ENCODE results near the gene PA2G4. TPM values are rescaled to one million over a fixed set of nuclear protein-coding genes. Genes with fewer than 3 reads are reported as not detected.

The PA2G4 gene
- total and polyA plus RNA-seq, 2 donors (not counting 3 experiments of a cell fraction or from before 2014, with no cell fraction given): 121 to 188 TPM

- Histone ChIP-seq H3K27me3 (ENCODE audit: control insufficient read depth in 2 of 2, insufficient read depth in 2 of 2, low read length in 2 of 2) (no peaks in the 10 kb centered on the region), H3K4me1 (ENCODE audit: control insufficient read depth, extremely low read depth, insufficient read depth, low read length) (peaks cover 22% of the 10 kb centered on the region), H3K4me2 (ENCODE audit: insufficient read depth, low read length) (peak overlapping the region; percentile 96), H4K20me1 (replicated peaks; ENCODE audit: control insufficient read depth, extremely low read depth, insufficient read depth, low read length) (no peaks in the 10 kb centered on the region), H3K9me3 (replicated peaks; ENCODE audit: control insufficient read depth, insufficient read depth, low read length) (no peaks in the 10 kb centered on the region), H3K79me2 (ENCODE audit: control insufficient read depth, insufficient read depth, low read length) (peaks cover 33% of the 10 kb centered on the region), H3K4me3 (replicated peaks in 1 of 3; ENCODE audit: insufficient read depth in 1 of 3, low read depth in 1 of 3, low read length in 3 of 3) (peak overlapping the region; percentile 78 to 98 (median 91)), H3K36me3 (ENCODE audit: control insufficient read depth in 2 of 2, extremely low read depth in 1 of 2, insufficient read depth in 2 of 2, low read length in 2 of 2) (peaks cover 18 to 33% of the 10 kb centered on the region in 2 experiments), H3K27ac (ENCODE audit: insufficient read depth, low read depth, low read length) (peak overlapping the region; percentile 87), H3K9ac (replicated peaks; ENCODE audit: extremely low read depth, insufficient read depth, low read length) (peak overlapping the region; percentile 96), H3K9me1 (replicated peaks; ENCODE audit: control insufficient read depth, extremely low read depth, insufficient read depth, low read length) (no peaks in the 10 kb centered on the region), H2AFZ (ENCODE audit: low read depth, low read length) (no peak overlapping the region)
- no peak for TF ChIP-seq MYC (IDR thresholded peaks at IDR 0.05; ENCODE audit: low read depth, low read length)
- TF ChIP-seq POLR2AphosphoS5 (IDR thresholded peaks at IDR 0.05; ENCODE audit: insufficient read depth, low read depth, low read length): peak; percentile 28
- ChIA-PET POLR2A (interaction anchor here (1.3 to 2.2 kb wide), 5 partner anchors 10 to 41 kb away, joined by 3 to 38 read pairs (median 8); partner anchors contain the start of genes ESYT1 and ZC3H10), CTCF (interaction anchor here (1.0 to 2.1 kb wide), 3 partner anchors 31 to 39 kb away, joined by 3 to 17 read pairs (median 14); partner anchors contain the start of genes ESYT1 and SMARCC2)
- dilution Hi-C loops (cut with MboI; ENCODE audit: extremely low pct_ligation_motif_present, low sequenced_read_pairs) (no loop called here), intact Hi-C loops (cut with micrococcal nuclease) (no loop called here)
- DNase-seq (ENCODE audit: low read depth, low spot score) (peak; percentile 57), FAIRE-seq (no peak)
- BruUV-seq (replicated peaks): TSS peak; percentile 66
Observed at GRCh38 chr12:56158926-56159461, 54.6 kb downstream of the PA2G4 start.

GRCh38 chr12:56159482-56160192 lies 55.3 kb downstream of the PA2G4 start:
- BruUV-seq (replicated peaks): TSS peak; percentile 53
- Histone ChIP-seq H3K9me3 (replicated peaks; ENCODE audit: control insufficient read depth, insufficient read depth, low read length) (no peaks in the 10 kb centered on the region), H4K20me1 (replicated peaks; ENCODE audit: control insufficient read depth, extremely low read depth, insufficient read depth, low read length) (no peaks in the 10 kb centered on the region), H3K9me1 (replicated peaks; ENCODE audit: control insufficient read depth, extremely low read depth, insufficient read depth, low read length) (no peaks in the 10 kb centered on the region), H3K36me3 (ENCODE audit: control insufficient read depth in 2 of 2, extremely low read depth in 1 of 2, insufficient read depth in 2 of 2, low read length in 2 of 2) (peaks cover 18 to 36% of the 10 kb centered on the region in 2 experiments), H3K27me3 (ENCODE audit: control insufficient read depth in 2 of 2, insufficient read depth in 2 of 2, low read length in 2 of 2) (no peaks in the 10 kb centered on the region), H3K79me2 (ENCODE audit: control insufficient read depth, insufficient read depth, low read length) (peaks cover 33% of the 10 kb centered on the region), H3K9ac (replicated peaks; ENCODE audit: extremely low read depth, insufficient read depth, low read length) (peak overlapping the region; percentile 96), H3K4me2 (ENCODE audit: insufficient read depth, low read length) (peak overlapping the region; percentile 96), H3K27ac (ENCODE audit: insufficient read depth, low read depth, low read length) (peak overlapping the region; percentile 87), H2AFZ (ENCODE audit: low read depth, low read length) (no peak overlapping the region), H3K4me3 (replicated peaks in 1 of 3; ENCODE audit: insufficient read depth in 1 of 3, low read depth in 1 of 3, low read length in 3 of 3) (peak overlapping the region; percentile 78 to 98 (median 91)), H3K4me1 (ENCODE audit: control insufficient read depth, extremely low read depth, insufficient read depth, low read length) (peaks cover 22% of the 10 kb centered on the region)
- dilution Hi-C loops (cut with MboI; ENCODE audit: extremely low pct_ligation_motif_present, low sequenced_read_pairs): no loop called here
- ChIA-PET POLR2A (interaction anchor here (1.3 to 2.2 kb wide), 4 partner anchors 10 to 33 kb away, joined by 3 to 38 read pairs (median 10); partner anchors contain the start of gene ESYT1), CTCF (interaction anchor here (2.1 kb wide), 2 partner anchors 30 to 32 kb away, joined by 14 to 17 read pairs; partner anchors contain the start of genes ESYT1 and SMARCC2)
- intact Hi-C loops (cut with micrococcal nuclease): loop anchor here (1.0 kb wide), 2 partner anchors 33 to 40 kb away; no protein-coding TSS in a partner anchor
- DNase-seq (ENCODE audit: low read depth, low spot score) (peak; percentile 21), FAIRE-seq (peak; percentile 42)
- TF ChIP-seq POLR2AphosphoS5 (IDR thresholded peaks at IDR 0.05; ENCODE audit: insufficient read depth, low read depth, low read length) (no peak), MYC (IDR thresholded peaks at IDR 0.05; ENCODE audit: low read depth, low read length) (no peak), MAX (IDR thresholded peaks at IDR 0.05; ENCODE audit: insufficient read depth, insufficient read length) (no peak), JUN (IDR thresholded peaks at IDR 0.05; ENCODE audit: borderline replicate concordance, insufficient read depth, insufficient read length, low read depth) (no peak), EZH2 (IDR thresholded peaks at IDR 0.05; ENCODE audit: borderline replicate concordance, low read depth, low read length, severe bottlenecking) (no peak), GATA2 (IDR thresholded peaks at IDR 0.05; ENCODE audit: insufficient read depth, insufficient read length, low read depth, low read length) (no peak), CTCF (IDR thresholded peaks at IDR 0.05; ENCODE audit: extremely low read depth in 1 of 2, insufficient read depth in 1 of 2, low read depth in 1 of 2, low read length in 2 of 2) (no peak), POLR2A (IDR thresholded peaks at IDR 0.05; ENCODE audit: low read depth, low read length) (no peak), FOS (IDR thresholded peaks at IDR 0.05; ENCODE audit: borderline replicate concordance, insufficient read depth, low read length) (no peak)
